Measurements from ENCODE around the gene ESR2. TPM values are rescaled to one million over a fixed set of nuclear protein-coding genes. Genes with fewer than 3 reads are reported as not detected.

The ESR2 gene
- total RNA-seq, 1 donor from 2014 or later: 0.16 TPM

DNA sequence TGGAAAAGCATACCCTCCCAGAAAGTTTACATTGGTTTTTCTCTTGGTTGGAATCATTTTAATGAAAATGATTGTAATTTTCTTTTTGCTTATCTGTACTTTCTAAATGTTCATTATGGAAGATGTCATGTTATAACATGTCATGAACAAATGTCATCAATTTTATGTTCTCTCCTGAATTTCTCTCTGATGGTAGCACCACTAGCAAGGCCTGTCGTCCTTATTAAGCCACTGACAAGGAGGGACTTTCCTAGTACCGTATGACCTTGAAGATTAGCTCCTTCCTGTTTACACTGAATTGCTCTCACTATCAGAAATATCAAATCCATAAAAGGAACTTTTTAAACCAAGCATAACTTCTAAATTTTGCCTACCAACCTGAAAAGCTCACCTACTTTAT lies 99.0 kb downstream of the ESR2 start:
- Histone ChIP-seq H3K4me3 (ENCODE audit: insufficient read depth, low read depth, low read length) (no peak overlapping the region), H3K36me3 (ENCODE audit: insufficient read depth, low read length) (no peaks in the 10 kb centered on the region), H3K9ac (ENCODE audit: low read length) (no peak overlapping the region), H3K4me1 (ENCODE audit: insufficient read depth, low read length) (peaks cover 4% of the 10 kb centered on the region), H2AFZ (ENCODE audit: low read depth, low read length) (no peak overlapping the region), H3K27me3 (ENCODE audit: insufficient read depth, low read length) (no peaks in the 10 kb centered on the region), H3K4me2 (ENCODE audit: low read length) (no peak overlapping the region), H3K27ac (ENCODE audit: low read depth, low read length) (no peak overlapping the region), H3K9me3 (ENCODE audit: insufficient read depth, low read depth, low read length) (no peaks in the 10 kb centered on the region), H3K79me2 (ENCODE audit: insufficient read depth, low read length) (no peaks in the 10 kb centered on the region), H4K20me1 (ENCODE audit: insufficient read depth, low read length) (no peaks in the 10 kb centered on the region)
- FAIRE-seq (no peak), DNase-seq (ENCODE audit: low read depth) (no peak)
- Mint-ChIP-seq H3K4me3 (ENCODE audit: unreplicated experiment) (no peak overlapping the region), H3K27ac (ENCODE audit: unreplicated experiment) (no peak overlapping the region), H3K4me1 (ENCODE audit: low read depth, unreplicated experiment) (peaks cover 23% of the 10 kb centered on the region), H3K9me3 (ENCODE audit: unreplicated experiment) (no peaks in the 10 kb centered on the region), H3K27me3 (ENCODE audit: low read depth, unreplicated experiment) (no peaks in the 10 kb centered on the region), H3K36me3 (ENCODE audit: low read depth, unreplicated experiment) (no peaks in the 10 kb centered on the region)
- TF ChIP-seq EZH2 (IDR thresholded peaks at IDR 0.05; ENCODE audit: insufficient read depth, low read length): no peak
- TF ChIP-seq, protein P1, sequence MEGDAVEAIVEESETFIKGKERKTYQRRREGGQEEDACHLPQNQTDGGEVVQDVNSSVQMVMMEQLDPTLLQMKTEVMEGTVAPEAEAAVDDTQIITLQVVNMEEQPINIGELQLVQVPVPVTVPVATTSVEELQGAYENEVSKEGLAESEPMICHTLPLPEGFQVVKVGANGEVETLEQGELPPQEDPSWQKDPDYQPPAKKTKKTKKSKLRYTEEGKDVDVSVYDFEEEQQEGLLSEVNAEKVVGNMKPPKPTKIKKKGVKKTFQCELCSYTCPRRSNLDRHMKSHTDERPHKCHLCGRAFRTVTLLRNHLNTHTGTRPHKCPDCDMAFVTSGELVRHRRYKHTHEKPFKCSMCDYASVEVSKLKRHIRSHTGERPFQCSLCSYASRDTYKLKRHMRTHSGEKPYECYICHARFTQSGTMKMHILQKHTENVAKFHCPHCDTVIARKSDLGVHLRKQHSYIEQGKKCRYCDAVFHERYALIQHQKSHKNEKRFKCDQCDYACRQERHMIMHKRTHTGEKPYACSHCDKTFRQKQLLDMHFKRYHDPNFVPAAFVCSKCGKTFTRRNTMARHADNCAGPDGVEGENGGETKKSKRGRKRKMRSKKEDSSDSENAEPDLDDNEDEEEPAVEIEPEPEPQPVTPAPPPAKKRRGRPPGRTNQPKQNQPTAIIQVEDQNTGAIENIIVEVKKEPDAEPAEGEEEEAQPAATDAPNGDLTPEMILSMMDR (IDR thresholded peaks at IDR 0.05; ENCODE audit: insufficient read depth, low read depth, low read length): no peak

DNA sequence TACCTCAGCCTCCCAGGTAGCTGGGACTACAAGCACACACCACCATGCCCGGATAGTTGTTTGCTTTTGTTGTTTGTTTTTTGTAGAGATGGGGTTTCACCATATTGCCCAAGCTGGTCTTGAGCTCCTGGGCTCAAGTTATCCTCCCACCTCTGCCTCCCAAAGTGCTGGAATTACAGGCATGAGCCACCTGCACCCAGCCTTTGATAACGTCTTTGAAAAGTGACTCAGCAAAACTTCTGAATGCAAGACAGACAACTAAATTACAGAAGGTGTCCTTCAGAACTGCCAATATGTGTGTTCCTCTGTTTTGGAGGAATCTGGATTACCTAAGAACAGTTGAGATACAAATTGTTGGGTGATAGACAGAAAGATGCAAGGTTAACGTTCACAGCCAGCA lies 99.8 kb downstream of the ESR2 start:
- Mint-ChIP-seq H3K27ac (ENCODE audit: unreplicated experiment) (no peak overlapping the region), H3K4me3 (ENCODE audit: unreplicated experiment) (no peak overlapping the region)
- FAIRE-seq: no peak

DNA sequence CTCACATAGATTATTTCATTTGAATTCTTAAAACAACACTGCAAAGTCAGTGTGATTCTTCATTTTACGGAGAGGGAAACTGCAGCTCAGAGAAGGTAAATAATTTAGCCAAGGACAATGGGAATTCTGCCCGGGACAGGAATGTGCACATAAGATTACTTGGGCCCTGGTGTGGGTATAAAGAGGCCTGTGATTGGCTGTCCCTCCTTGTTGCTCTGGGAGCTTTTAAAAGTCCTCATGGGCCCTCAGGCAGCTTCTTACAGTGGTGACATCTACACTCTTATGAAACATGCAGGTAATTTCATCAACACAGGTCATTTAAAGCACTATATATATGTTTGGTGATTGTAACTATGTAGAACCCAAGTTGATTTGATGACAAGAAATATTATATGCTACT lies 100.3 kb downstream of the ESR2 start:
- no peak overlapping the region for H3K4me3 ChIP-seq (ENCODE audit: insufficient read depth, low read depth, low read length)
- H3K4me1 ChIP-seq (ENCODE audit: insufficient read depth, low read length): peaks cover 4% of the 10 kb centered on the region
- no peaks in the 10 kb centered on the region for H4K20me1 ChIP-seq (ENCODE audit: insufficient read depth, low read length)
- no peaks in the 10 kb centered on the region for H3K9me3 ChIP-seq (ENCODE audit: insufficient read depth, low read depth, low read length)
- no peak overlapping the region for H3K27ac Mint-ChIP-seq (ENCODE audit: unreplicated experiment)
- H3K4me2 ChIP-seq (ENCODE audit: low read length): no peak overlapping the region
- H3K9me3 Mint-ChIP-seq (ENCODE audit: unreplicated experiment): no peaks in the 10 kb centered on the region
- H3K27me3 ChIP-seq (ENCODE audit: insufficient read depth, low read length): no peaks in the 10 kb centered on the region
- no peaks in the 10 kb centered on the region for H3K27me3 Mint-ChIP-seq (ENCODE audit: low read depth, unreplicated experiment)
- FAIRE-seq (no peak), DNase-seq (ENCODE audit: low read depth) (no peak)
- no peak overlapping the region for H3K9ac ChIP-seq (ENCODE audit: low read length)
- TF ChIP-seq EZH2 (IDR thresholded peaks at IDR 0.05; ENCODE audit: insufficient read depth, low read length): no peak
- TF ChIP-seq, protein P1 (IDR thresholded peaks at IDR 0.05; ENCODE audit: insufficient read depth, low read depth, low read length): no peak
- no peak overlapping the region for H3K27ac ChIP-seq (ENCODE audit: low read depth, low read length)
- H3K4me3 Mint-ChIP-seq (ENCODE audit: unreplicated experiment): no peak overlapping the region
- peaks cover 21% of the 10 kb centered on the region for H3K4me1 Mint-ChIP-seq (ENCODE audit: low read depth, unreplicated experiment)
- no peaks in the 10 kb centered on the region for H3K79me2 ChIP-seq (ENCODE audit: insufficient read depth, low read length)
- H3K36me3 ChIP-seq (ENCODE audit: insufficient read depth, low read length): no peaks in the 10 kb centered on the region
- H3K36me3 Mint-ChIP-seq (ENCODE audit: low read depth, unreplicated experiment): no peaks in the 10 kb centered on the region
- no peak overlapping the region for H2AFZ ChIP-seq (ENCODE audit: low read depth, low read length)

More for the DNA sequence above, 99.8 kb downstream of the ESR2 start:
- no peak overlapping the region for H2AFZ ChIP-seq (ENCODE audit: low read depth, low read length)
- no peaks in the 10 kb centered on the region for H3K36me3 ChIP-seq (ENCODE audit: insufficient read depth, low read length)
- no peaks in the 10 kb centered on the region for H3K79me2 ChIP-seq (ENCODE audit: insufficient read depth, low read length)
- no peaks in the 10 kb centered on the region for H4K20me1 ChIP-seq (ENCODE audit: insufficient read depth, low read length)
- H3K4me2 ChIP-seq (ENCODE audit: low read length): no peak overlapping the region
- Mint-ChIP-seq H3K4me1 (ENCODE audit: low read depth, unreplicated experiment) (peaks cover 21% of the 10 kb centered on the region), H3K36me3 (ENCODE audit: low read depth, unreplicated experiment) (no peaks in the 10 kb centered on the region), H3K27me3 (ENCODE audit: low read depth, unreplicated experiment) (no peaks in the 10 kb centered on the region), H3K9me3 (ENCODE audit: unreplicated experiment) (no peaks in the 10 kb centered on the region)
- no peak overlapping the region for H3K9ac ChIP-seq (ENCODE audit: low read length)
- no peak for DNase-seq (ENCODE audit: low read depth)
- no peak overlapping the region for H3K4me3 ChIP-seq (ENCODE audit: insufficient read depth, low read depth, low read length)
- no peaks in the 10 kb centered on the region for H3K27me3 ChIP-seq (ENCODE audit: insufficient read depth, low read length)
- H3K4me1 ChIP-seq (ENCODE audit: insufficient read depth, low read length): peaks cover 4% of the 10 kb centered on the region
- H3K9me3 ChIP-seq (ENCODE audit: insufficient read depth, low read depth, low read length): no peaks in the 10 kb centered on the region
- TF ChIP-seq EZH2 (IDR thresholded peaks at IDR 0.05; ENCODE audit: insufficient read depth, low read length): no peak
- TF ChIP-seq, protein P1 (IDR thresholded peaks at IDR 0.05; ENCODE audit: insufficient read depth, low read depth, low read length): no peak
- no peak overlapping the region for H3K27ac ChIP-seq (ENCODE audit: low read depth, low read length)

Data from astrocyte (in vitro differentiated cells and primary cell).